Head of caudate nucleus (tissue), 42 donors: Measurements from ENCODE around the gene SERINC5.
"Not testable (repeated sequence)": the region's sequence is repeated elsewhere in the genome, so short reads cannot be mapped to it uniquely, and the experiment has no call there.

Experiments
- DNase-seq, 42 donors: peaks; one replicate each; pipeline versions ENCODE4 v3.0.0 to v3.0.0-alpha.2; 2020 to 2021; ENCODE audit warnings: mixed read lengths in 7 of 42
- intact Hi-C: fragments of 100-400 bp; cut with DNase I; formaldehyde crosslinking; loops from one replicate; pipeline ENCODE4 v1.15.0; 2022

The SERINC5 gene

GRCh38 chr5:80185535-80185934 is 70.3 kb downstream of the SERINC5 start:
- intact Hi-C loops: not testable (repeated sequence)
- DNase-seq: peak in 2 of 42 donors; percentile 3 to 20

DNA sequence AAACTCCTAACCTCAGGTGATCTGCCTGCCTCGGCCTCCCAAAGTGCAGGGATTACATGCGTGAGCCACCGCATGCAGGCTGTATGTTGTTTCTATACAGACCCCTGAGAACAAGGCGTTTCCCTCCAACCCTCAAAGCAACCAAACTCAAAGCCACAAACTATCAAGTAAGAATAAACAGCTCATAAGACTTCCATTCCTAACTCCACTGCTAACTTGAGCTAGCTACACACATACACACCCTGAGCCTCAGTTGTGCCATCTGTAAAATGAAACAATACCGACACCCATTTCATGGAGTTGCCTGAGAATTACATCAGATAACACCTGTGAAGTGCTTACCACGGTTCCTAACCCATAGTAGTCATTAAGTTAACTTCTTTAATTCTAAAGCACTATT is 70.8 kb downstream of the SERINC5 start:
- DNase-seq: peak in 1 of 42 donors; percentile 12
- intact Hi-C loops: no loop called here

DNA sequence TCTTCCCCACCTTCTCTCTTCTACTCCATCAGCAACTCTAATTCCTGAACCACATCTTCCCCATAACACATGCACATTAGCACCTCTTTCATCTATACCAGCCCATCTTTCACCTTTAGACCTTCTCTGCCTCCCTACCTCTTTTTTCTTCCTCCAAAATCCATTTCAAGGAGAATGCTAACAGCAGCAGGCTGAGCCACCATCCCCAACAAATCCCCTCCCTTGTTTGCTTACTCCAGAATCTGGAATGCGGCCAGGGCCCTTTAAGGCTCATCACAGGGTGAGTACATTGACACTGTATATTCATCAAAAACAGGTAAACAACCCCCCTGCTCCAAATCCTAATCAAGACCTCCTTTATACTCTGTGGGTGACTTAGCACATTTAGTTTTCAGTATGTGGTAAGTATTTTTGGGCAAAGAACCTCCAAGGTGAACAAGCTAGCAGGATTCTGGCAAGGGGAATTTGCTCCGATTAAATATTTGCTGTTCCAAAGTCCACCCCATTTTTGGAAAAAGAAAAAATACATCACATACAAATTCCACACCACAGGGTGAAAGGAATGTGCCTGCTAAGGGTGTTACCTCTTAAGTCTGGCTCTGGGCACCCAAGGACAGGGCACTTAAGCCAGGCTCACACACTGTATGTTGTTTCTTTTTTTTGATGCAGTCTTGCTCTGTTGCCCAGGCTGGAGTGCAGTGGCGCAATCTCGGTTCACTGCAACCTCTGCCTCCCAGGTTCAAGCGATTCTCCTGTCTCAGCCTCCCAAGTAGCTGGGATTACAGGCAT is 71.4 kb downstream of the SERINC5 start:
- intact Hi-C loops: no loop called here
- peak in 4 of 42 donors; percentile 36 to 62 (median 41) for DNase-seq

- intact Hi-C loops: not testable (repeated sequence)
- peak in 2 of 42 donors; percentile 2 to 17 for DNase-seq
These were observed 72.1 kb downstream of the SERINC5 start for GRCh38 chr5:80183728-80184234.

DNA sequence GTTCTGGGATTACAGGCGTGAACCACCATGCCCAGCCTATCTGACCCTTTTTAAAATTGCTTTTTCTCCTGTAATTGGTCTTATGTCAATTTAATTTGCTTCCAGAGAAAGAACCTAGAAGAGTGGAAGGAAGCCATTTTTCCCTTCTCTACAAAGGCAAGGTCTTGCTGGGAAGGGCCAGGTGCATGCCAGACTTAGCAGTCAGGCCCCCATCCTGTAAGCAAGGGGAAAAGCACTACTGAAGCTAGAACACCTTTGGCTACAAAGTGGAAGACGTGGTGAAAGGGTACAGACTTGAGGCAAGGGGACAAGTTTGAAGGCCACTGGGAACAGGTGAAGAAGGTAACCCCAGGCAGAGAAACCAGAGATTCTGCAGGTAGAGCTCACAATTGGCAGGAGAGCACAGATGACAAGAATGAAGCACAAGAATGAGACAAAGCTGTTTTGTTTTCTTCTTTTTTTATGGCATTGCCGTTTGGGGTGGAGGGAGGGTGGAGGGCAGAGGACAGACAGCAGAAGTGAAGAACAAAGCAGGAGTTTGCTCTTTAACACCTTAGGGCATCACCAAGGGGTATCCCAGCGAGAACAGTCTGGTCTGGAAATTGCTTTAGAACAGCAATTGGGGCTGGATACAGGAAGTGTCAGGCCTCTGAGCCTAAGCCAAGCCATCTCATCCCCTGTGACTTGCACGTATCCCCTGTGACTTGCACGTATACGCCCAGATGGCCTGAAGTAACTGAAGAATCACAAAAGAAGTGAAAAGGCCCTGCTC is 72.9 kb downstream of the SERINC5 start:
- intact Hi-C loops: no loop called here
- DNase-seq: peak in 2 of 42 donors; percentile 21 to 44

DNA sequence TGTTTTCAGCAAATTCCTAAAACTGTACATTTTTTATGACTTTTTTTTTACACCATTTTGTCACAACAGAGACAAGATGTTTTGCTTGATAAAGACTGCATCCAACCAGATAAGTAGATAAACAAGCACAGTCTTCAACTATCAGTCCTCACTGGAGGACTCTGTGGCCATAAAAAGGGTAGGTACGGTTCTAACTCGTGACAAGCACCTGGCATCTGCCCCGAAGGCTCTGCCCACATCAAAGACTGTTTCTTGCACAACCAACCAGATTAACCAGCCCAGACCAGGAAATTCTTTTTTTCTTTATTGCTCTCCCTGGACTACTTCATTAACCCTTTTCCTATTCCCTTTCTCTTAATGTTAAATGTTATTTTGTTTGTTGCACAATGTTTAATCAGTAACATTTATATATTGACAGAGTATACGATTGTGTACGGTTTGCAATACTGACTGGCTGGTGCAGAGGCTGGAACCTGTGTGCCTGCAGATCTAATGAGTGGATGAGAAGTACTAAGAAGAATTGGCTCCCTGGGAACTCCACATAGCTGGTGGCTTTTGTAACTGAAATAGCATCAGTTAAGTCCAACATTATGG is 74.1 kb downstream of the SERINC5 start:
- intact Hi-C loops: no loop called here
- peak in 1 of 42 donors; percentile 9 for DNase-seq

- DNase-seq: no peak
- intact Hi-C loops: no loop called here
These were observed 78.6 kb downstream of the SERINC5 start for GRCh38 chr5:80177236-80177635.

DNA sequence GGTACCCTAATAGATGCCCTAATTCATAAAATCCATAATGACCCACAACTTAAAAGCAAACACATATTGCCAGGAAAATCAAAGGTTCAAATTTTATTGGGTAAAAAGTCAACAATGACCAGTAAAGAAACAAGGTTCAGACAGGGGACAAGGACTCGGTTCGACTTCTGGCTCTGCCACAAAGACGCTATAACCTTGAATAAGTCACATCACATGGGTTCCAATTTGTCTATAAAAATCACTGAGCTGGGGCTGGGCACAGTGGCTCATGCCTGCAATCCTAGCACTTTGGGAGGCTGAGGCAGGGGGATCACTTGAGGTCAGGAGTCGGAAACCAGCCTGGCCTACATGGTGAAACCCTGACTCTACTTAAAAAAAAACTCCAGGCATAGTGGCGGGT is 80.5 kb downstream of the SERINC5 start:
- no peak for DNase-seq
- intact Hi-C loops: no loop called here

DNA sequence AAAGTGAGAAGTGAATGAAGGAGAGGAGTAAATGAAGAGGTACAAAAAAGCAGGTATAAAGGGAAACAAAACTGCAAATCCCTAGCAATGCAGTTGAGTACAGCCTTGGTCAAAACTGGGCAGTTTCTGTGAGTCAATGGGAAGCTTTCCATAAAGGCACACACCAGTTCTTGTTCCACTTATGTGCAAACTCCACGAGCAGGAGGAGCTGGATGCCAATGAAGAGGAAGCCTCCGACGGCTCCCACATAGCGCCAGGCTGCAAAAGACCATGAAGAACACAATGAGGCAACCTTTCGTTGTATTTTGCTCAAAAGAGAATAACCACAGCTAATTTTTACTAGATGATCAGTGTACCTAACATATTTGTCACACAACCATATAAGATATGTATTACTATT is 81.1 kb downstream of the SERINC5 start:
- peak in 1 of 42 donors; percentile 34 for DNase-seq
- intact Hi-C loops: no loop called here

GRCh38 chr5:80172067-80172695 is 83.7 kb downstream of the SERINC5 start:
- peak in 3 of 42 donors; percentile 22 to 65 (median 46) for DNase-seq
- intact Hi-C loops: no loop called here

DNA sequence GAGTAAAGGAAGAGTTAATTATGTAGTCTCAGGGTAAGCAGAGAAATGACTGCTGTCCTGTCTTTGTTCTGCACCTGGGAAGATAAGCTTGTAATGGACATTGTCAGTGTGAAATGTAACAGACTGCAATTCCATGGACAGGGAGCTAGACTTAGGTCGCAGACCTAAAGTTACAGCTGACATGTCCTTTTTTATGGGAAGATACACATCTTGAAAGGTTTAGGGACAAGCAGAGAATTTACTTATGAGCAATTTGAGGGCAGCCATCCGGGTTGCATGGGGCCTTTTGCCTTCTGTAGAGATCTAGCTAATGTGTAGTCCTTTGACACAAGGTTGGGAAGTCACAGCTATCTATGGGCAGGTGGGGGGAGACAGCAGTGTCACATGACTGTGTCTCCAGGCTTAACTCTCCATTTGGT is 85.7 kb downstream of the SERINC5 start:
- intact Hi-C loops: no loop called here
- DNase-seq: peak in 1 of 42 donors; percentile 26

DNA sequence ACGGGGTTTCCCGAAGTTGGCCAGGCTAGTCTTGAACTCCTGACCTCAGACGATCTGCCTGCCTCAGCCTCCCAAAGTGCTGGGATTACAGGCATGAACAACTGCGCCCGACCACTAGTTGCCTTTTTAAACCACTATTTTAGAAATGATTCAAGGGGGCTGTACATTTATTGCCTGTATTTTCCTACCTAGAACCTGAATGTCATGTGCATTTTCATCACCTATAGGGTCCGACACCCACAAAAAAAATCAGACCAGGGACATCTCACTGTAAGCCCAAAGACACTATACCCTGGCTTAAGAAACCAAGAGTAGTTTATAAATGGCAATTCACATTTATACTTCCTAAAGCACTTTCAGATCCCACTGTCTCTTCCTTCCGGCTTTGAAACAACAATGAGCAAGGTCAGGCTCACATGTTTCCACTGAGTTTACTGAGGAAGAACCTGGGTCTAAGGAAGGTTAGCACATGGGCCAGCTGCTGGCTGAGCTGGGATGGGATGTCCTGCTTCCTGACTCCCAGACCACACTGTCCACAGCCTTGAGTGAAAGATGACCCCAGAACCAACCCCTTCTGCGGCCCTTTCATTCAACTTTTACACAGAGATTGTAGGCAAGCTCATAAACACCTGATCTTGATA is 87.3 kb downstream of the SERINC5 start:
- intact Hi-C loops: no loop called here
- peak in 1 of 42 donors; percentile 33 for DNase-seq

- peak in 1 of 42 donors; percentile 4 for DNase-seq
These were observed 90.4 kb downstream of the SERINC5 start for GRCh38 chr5:80165452-80165851.

GRCh38 chr5:80161165-80161564 is 94.7 kb downstream of the SERINC5 start:
- DNase-seq: no peak
- intact Hi-C loops: no loop called here

More at GRCh38 chr5:80165452-80165851, 90.4 kb downstream of the SERINC5 start:
- intact Hi-C loops: no loop called here

DNA sequence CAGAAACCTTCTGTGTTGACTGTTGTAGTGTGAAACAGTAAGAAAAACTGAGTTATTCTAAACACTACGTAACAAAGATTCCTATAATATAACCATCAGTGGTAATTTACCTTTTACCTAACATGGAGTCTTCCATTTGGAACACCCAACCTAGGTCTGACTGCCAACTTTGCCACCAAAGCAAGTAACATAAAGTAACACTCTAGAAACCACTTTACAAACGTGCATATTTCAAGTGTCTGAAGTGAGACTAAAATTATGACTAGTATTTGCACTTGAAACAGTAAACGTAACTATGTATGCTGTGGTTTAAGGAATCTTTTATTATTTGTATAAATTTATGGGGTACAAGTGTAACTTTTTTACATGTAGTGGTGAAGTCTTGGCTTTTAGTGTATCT is 95.6 kb downstream of the SERINC5 start:
- intact Hi-C loops: no loop called here
- peak in 1 of 42 donors; percentile 6 for DNase-seq

DNA sequence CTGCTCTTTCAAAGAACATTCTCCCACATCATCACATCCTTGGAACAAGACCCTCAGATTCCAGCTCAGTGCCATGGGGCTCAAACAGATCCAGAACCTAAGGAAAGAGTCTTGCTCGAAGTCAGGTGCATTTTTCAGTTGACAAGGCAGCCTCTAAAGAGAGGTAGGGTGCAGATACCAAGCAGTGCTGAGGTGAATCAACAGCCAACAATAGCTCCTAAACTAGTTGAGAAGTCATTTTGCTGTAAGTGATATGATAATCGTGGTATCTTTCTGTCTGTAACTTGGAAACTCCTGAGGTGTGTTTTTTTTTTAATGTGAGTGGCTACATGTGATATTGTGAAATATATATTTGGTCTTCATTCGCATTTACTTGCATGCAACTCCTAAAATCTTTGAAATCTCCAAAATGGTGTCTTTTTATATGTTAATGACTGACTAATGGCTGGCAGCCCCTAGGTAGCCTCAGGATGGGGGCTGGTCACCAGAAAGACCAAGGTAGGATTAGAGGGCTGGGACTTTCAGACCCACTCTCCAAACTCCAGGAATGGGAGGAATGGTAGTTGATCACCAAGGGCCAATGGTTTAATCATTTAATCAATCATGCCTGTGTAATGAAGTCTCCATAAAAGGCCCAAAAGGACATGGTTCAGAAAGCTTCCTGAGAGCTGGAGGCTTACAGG is 96.6 kb downstream of the SERINC5 start:
- intact Hi-C loops: no loop called here

GRCh38 chr5:80156156-80156555 is 99.7 kb downstream of the SERINC5 start:
- DNase-seq: peak in 2 of 42 donors; percentile 18 to 25
- intact Hi-C loops: no loop called here

More for the DNA sequence above, 96.6 kb downstream of the SERINC5 start:
- peak in 1 of 42 donors; percentile 3 for DNase-seq

GRCh38 chr5:80154749-80155148 is 101.1 kb downstream of the SERINC5 start:
- DNase-seq: no peak
- intact Hi-C loops: no loop called here
